GM21526 (cell line): ENCODE measurements around the gene SLC29A3.
"Not testable (repeated sequence)": the region's sequence is repeated elsewhere in the genome, so short reads cannot be mapped to it uniquely, and the experiment has no call there.

Source experiments
- ATAC-seq: cut with Tn5 transposase; IDR thresholded peaks from one replicate; pipeline ENCODE4 v1.9.1; 2021; ENCODE audit warnings: moderate library complexity; ENCODE audit not compliant: unreplicated experiment, low FRiP score

The SLC29A3 gene

GRCh38 chr10:71319042-71319799 lies at the start of gene SLC29A3:
SLC29A3 (plus strand) TSS chr10:71319259; CDS start chr10:71319310, 51 bp downstream.
- peak; percentile 69 for ATAC-seq

DNA sequence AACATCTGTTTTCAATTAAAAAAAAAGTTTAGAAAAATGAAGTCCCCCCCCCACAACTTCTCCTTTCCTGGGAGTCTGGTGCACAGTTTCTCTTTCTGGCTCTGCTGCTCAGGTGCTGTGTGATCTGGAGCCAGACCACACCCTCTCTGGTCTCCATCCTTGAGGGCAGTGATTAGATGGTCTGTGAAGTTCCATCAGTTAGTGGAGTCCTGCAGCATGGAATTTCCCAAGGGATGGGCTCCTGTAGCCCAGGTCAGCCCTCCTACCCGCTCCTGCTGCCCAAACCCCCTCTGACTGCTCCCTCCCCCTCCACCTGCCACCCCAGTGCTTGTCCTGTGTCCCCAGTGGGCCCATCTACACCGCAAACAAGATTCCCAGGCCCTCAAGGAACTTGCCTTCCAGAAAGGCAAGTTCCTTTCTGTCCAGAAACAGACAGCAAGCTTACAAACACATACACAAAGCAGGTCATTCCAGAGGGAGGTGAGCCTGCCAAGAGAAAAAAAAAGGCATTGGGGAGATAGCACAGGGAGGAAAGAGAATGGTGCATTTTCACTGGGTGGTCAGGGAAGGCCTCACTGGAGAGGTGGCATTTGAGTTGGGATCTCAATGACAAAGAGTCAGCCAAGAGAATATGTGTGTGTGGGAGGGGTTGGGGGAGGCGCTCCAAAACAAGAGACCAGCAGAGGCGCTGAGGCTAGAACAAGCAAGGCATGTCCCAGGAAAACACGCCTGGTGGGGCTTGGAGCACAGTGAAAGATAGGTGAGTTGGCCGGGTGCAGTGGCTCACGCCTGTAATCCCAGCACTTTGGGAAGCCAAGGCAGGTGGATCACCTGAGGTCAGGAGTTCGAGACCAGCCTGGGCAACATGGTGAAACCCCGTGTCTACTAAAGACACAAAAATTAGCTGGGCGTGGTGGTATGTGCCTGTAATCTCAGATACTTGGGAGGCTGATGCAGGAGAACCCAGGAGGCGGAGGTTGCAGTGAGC lies 49.5 kb upstream of the SLC29A3 start:
- no peak for ATAC-seq

DNA sequence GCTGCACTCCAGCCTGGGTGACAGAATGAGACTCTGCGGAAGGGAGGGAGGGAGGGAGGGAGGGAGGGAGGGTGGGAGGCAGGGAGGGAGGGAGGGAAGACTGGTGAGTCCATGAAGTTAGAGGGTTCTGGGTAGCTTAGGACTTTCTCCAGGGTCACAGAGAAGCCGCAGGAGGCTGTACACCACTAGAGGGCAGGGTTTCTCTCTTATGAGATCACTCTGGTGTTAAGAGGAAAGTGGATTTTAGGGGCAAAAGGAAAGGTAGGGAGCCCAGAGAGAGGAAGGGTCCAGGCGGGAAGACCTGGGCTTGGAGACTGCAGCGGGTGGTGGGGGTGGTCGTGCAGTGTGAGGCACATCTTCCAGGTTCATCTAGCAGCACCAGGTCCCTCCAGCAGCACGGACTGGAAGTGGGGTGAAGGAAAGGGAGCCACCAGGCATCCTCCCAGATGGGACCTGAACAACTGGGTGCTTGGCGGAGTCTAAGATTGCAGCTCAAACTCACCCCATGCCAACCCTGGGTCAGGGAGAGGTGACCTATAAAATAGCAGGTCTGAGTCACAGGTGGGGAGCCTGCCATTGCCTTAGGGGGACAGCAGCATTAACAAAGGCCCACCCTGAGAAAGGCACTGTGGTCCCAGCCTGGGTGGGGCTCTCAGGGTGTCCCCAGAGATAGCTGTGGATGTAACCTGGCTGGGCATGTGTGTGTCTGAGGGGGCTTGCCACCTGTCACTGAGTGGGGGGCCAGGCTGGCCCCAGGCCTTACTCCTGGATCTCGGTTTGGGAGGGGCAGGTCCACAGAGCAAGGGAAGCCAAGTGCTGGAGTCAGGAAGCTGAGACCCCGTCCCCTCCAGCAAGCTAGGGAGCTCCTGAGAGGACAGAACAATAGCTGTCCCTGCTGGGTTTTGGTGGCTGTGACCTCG lies 48.5 kb upstream of the SLC29A3 start:
- no peak for ATAC-seq

DNA sequence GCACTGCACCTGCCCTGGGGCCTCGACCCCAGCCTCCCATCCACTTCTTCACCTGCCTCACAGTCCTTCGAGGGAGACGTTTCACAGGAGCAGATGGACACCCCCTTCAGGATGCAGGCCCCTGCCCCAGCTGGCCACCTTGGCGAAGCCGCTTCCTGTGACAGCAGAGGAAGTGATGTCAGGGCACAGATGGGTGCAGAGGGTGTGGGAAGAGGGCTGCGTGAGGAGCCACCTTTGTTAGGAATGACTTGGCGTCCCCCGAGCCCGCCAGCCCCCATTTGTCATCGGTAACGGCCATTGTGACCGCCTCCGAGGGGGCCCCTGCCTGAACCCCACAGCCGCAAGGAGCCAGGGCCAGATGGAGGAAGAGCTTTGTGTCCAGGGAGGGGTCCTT lies 47.4 kb upstream of the SLC29A3 start:
- ATAC-seq = no peak

DNA sequence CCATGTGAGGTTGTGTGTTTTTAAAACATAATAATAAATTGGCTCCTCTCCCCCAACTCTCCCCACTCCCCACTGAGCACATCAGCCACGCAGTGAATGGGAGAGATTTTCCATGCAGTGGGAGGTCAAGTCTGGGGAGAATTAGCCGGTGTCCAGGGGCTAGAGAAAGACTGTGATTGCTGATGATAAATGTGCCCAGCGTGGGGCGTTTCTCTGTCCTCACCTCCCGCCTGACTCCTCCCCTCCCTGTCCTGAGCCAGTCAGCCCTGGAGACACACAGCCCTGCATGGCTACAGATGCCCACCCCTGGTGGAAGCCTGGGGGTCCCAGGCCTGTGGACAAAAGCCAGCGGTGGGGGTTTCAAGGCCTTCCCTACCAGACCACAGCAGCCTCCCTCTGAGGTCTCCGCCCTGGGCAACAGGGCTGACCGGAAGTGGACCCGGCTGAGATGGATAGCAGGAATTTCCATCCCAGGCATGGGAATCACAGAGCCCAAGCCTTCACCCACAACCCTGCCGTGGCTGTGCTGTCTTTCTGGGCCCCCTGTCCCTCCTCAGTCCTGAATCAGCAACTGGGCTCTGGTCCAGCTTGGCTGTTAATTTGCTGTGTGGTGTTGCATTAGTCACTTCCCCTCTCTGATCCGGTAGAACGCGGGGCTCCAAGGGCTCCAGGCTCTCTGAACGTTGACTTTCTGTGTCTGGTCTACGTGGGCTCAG lies 46.8 kb upstream of the SLC29A3 start:
- no peak for ATAC-seq

- not testable (repeated sequence) for ATAC-seq
Observed at GRCh38 chr10:71272974-71273373, 46.1 kb upstream of the SLC29A3 start.

DNA sequence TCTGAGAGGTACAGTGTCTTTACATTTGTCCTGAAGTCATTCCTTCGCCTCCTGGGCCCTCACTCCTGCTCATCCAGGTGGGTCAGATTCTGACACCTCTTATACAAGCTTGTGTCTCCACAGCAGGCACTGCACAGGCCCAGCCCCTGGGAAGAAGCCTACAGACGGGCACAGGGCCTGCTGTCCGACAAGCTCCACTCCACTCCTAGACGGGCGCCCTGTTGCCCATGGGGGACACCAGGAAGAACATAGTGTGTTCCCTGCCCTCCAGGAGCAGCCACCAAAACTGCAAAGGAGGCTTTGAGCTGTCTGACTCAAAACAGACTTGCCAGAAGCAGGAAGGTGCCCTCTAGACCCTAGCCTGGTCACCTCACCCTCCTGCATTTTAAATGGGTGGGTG lies 45.6 kb upstream of the SLC29A3 start:
- ATAC-seq = no peak

- no peak for ATAC-seq
Observed at GRCh38 chr10:71274901-71275796, 43.9 kb upstream of the SLC29A3 start.

GRCh38 chr10:71276873-71277272 lies 42.2 kb upstream of the SLC29A3 start:
- no peak for ATAC-seq

DNA sequence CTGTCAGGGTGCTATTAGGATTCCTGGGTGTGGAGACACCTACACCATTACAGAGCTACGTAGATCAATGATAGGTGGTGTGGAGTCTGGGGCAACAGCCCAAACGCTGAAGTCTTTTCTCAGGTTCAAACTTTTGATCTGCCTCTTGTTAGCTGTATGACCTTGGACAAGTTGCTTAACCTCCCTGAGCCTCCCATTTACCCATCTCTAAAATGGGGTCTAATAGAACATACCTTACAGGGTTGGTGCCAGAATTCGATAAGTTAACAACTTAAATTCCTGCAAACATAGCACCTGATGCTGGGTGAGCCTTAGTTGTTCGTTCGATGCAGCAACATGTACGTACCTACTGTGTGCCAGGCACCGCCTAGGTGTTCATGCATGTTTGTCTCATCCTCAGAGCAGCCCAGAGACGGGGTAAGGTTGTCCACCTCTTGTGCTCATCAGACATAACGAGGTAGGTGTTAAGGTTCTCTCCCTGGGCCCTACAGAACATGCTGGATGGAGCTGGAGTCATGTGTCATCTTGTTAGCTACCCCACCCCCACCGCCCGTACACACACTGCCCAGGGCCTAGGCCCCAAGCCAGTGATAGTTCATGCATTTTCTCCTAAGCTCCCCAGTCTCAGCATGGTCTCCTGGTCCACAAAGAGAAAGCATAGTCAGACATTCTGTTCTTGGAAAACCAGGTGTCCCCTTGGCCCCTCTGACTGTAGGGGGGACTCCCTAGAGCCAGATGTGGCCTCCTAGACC lies 41.0 kb upstream of the SLC29A3 start:
- ATAC-seq = no peak

DNA sequence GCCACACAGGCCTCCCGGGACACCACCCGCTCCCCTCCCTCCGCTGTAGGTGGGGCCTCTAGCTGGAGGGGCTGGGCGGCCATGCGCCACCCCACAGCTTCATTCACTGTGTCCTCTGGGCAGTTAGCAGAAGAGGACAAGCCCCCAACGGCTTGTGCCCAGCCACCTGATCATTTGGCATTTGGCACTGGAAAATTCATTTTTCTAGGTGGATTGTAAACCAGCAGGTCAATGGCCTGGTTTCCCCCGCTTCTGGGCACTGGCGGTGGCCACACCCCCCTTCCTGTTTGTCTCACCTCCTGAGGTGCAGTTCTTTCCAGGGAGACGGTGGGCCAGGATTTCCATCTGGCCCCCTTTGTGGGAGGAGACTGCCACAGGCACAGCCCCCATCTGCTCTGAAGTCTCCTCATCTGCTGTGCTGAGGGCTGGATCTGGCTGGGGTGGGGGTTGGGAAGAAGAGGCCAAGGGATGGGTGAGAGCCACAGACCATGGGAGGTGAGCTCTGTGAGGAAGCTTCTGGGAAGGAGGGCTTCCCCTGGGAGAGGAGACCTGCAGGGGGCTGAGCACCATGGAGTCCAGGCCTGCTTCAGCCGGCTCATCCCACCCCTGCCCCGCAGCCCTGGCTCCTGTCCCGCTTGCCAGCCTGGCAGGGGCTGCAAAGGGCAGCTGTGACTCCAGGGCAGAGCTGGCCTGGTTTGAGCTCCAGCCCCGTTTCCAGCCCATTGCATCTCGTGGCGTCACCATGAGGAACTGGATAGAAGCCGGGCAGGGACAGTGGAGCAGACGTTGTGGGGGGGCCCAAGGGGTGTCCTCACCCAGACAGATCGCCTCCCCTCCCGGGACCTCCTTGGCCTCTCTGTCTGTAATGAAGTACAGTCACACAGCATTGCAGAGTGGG lies 40.1 kb upstream of the SLC29A3 start:
- no peak for ATAC-seq

- no peak for ATAC-seq
Observed at GRCh38 chr10:71279590-71280170, 39.4 kb upstream of the SLC29A3 start.

DNA sequence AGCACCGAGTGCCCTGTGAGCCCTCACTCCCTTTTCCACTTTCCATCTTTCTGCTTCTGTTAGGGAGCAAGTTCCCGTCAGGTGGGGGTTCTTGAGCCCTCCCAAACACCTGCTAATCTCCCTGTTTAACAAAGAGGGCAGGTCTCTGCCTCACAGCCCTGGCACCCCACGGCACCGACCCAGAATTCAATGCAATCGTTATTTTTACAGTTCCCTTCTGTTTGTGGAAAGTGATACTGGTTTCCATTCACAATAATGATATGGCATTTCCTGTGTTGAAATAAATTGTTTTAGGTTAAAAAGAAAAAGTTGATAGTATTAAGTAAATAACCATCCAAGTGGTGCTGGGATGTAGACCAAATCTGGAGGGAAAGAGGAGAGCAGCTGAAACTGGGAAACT lies 38.8 kb upstream of the SLC29A3 start:
- no peak for ATAC-seq

DNA sequence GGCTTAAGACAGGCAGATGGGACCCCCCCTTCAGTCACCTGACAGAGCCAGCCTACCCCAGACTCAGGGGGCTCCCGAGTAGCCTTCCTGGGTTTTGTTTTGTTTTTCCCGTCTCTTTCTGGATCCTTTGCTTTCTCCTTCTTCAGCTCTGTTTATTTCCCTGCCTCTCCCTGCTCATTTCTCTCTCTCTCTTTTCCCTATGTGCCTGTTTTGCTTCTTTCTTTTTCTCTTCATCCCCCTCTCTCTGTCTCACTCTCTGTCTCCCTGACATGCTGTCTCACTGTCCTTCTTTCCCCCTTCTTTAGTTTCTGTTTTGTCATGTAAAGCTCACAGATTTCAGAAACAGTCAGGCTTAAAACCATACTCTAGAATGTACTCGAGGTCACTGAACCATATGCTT lies 38.2 kb upstream of the SLC29A3 start:
- ATAC-seq = no peak

DNA sequence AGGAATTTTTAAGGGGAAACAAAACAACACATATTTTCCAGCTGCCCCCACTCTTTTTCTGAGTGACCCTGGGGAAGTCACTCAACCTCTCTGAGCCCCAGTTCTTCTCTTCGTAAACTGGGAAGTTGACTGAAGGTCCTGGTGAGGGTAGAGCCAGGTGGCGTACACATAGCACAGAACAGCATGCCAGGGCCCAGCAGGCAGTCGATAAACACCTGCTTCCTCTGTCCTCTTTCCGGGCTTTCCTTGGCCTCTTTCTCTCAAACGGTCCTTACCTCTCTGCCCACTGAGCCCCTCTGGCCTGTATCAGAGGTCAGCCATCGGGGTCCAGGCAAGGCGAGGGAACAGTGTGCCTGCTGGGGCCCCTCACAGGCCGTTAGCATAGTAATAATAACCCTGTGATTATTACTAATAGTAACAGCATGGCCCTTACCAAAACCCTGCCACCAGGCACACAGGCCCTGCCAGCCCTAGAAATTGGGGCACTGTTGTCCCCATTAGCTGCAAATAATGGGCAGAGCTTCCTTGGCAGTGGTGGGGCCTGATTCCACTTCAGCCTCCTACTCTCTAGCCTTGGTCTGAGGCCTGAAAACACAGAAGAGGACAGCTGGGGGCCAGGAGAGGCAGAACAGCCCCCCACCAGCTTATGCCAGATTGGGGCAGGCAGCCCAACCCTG lies 37.3 kb upstream of the SLC29A3 start:
- ATAC-seq = no peak

DNA sequence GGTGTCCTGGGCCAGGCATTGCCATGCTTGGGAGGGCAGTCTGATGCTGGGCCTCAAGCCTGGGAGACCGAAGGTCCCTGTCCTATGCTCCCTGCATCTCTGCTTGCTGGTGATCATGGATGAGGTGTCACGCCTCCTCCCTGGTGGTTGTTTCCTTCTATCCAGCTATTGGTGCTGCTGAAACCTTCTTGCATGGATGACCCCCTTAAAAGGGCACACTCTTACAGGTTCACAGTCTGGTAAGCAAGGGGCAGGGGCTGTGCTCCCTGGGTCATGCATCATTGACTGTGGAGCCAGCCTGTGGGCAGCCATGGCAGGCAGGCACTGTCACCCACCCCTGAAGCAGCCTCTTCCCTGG lies 36.8 kb upstream of the SLC29A3 start:
- ATAC-seq = no peak
